Kidney tubule cell (primary cell): ENCODE data around the gene C2CD2.
"Not testable (repeated sequence)": the region's sequence is repeated elsewhere in the genome, so short reads cannot be mapped to it uniquely, and the experiment has no call there.

Experiments
- DNase-seq: peaks from one replicate; pipeline ENCODE4 v3.0.0-alpha.2; 2018; ENCODE audit warnings: low spot score

The C2CD2 gene

GRCh38 chr21:41953831-41954653 is at the start of gene C2CD2:
C2CD2 (minus strand) TSS chr21:41954018; CDS start chr21:41953648, 370 bp downstream.
- DNase-seq = peak; percentile 74

- DNase-seq = peak; percentile 61
Measured at GRCh38 chr21:42003051-42003461, 49.2 kb upstream of the C2CD2 start.

DNA sequence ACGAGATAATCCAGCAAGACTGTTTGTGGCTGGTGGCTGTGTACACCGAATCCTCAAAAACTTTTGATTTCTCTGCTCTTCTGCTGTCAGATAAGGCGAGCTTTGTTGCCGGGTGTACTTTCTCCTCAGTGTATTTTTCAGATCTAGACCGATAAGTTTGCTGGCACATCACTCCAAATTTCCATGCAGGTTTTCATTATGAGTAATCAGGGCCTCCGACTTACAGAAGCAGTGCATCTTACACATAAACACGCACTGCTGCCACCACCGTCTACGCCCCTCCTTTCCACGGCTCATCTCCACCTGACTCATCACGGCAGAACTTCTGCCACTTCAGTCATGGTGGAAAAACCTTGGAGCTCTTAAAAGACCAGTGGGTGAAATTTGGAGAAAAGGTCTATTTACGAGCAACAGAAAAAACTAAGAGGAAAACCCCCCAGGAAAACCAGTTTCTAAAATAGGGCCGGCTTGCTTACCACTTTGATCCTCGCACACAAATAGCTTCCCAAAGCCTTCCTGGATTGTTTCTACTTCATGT is 48.7 kb upstream of the C2CD2 start:
- DNase-seq = peak; percentile 61

DNA sequence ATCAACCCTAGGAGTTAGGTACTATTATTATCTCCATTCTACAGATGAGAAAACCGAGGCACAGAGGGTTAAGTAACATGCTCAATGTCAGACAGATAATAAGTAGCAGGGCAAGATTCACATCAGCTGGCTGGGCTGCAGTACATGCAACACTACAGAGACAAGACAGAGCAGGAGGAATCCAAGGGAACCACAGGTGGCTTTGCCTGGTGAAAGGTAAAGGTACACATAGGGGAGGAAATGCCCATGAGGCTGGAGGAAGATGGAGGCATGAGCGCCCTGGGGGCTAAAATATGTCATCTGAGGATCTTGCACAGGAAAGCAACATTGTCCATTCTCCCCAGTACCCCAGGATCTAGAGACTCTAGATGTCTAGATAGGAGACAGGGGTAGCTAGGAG is 48.0 kb upstream of the C2CD2 start:
- no peak for DNase-seq

GRCh38 chr21:42000908-42001307 is 47.1 kb upstream of the C2CD2 start:
- DNase-seq = no peak

GRCh38 chr21:41997657-41998056 is 43.8 kb upstream of the C2CD2 start:
- DNase-seq = no peak

DNA sequence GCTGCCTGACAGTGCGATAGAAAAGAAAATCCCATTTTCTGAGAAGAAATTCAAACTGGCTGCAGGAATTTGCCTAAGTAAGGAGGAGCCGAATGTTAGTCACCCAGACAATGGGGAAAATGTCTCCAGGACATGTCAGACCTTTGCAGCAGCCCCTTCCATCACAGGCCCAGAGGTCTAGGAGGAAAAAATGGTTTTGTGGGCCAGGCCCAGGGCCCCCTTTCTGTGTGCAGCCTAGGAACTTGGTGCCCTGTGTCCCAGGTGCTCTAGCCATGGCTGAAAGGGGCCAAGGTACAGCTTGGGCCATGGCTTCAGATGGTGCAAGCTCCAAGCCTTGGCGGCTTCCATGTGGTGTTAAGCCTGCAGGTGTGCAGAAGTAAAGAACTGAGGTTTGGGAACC is 41.8 kb upstream of the C2CD2 start:
- no peak for DNase-seq

GRCh38 chr21:41994613-41995012 is 40.8 kb upstream of the C2CD2 start:
- not testable (repeated sequence) for DNase-seq

- DNase-seq = no peak
Measured at GRCh38 chr21:41993744-41994143, 39.9 kb upstream of the C2CD2 start.

- no peak for DNase-seq
Measured at GRCh38 chr21:41992576-41992975, 38.8 kb upstream of the C2CD2 start.

GRCh38 chr21:41991659-41992058 is 37.8 kb upstream of the C2CD2 start:
- no peak for DNase-seq

GRCh38 chr21:41989698-41990097 is 35.9 kb upstream of the C2CD2 start:
- no peak for DNase-seq

DNA sequence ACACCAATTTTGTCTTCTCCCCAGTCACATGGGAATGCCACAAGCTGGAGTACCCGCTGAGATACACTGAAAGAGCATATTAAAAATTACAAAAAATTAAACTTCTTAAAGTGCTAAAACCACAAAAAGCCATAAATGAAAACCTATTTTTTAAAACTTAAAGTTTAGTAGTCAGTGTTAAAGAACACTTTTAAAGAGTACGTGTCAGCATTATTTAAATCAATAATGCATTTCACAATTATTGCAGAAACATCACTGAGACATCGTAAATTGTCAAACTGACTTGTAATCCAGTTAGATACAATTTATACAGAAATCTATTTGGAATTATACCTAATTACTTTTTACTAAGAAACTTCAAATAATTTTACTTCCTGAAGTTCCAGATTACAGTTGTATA is 33.5 kb upstream of the C2CD2 start:
- no peak for DNase-seq

DNA sequence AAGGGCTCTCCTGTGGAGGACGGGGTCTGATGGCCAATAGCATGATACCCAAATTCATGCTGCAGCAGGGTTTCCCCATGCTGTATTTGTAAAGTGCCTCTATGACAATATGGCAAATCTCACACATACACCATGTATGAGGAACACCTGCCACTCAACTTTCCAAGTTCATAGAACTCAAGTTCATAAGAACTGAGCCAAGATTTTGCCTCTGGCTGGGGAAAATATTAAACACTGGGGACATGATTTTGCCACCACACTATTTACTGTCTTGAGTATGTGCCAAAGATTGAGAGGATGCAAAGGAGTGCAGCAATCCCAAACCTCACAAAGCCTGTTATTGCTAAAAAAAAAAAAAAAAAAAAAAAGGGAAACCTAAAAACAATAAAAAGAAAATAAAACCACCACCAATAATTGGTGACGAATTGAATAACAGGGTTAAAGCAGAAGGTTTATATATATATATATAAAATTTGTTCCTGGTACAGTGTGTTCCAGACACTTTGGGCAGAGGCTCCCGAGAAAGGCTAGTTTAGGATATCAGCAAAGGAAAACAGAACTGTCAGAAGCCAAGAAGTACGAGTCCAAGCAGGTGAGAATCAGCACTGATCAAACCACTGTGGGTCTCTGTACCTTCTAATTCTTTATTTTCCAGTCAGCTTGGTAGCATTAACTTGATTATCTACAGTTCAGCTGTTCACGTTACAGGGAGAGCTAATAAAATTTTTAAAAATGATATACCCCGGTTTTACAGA is 32.0 kb upstream of the C2CD2 start:
- DNase-seq = no peak

- no peak for DNase-seq
Measured at GRCh38 chr21:41983229-41983628, 29.4 kb upstream of the C2CD2 start.

DNA sequence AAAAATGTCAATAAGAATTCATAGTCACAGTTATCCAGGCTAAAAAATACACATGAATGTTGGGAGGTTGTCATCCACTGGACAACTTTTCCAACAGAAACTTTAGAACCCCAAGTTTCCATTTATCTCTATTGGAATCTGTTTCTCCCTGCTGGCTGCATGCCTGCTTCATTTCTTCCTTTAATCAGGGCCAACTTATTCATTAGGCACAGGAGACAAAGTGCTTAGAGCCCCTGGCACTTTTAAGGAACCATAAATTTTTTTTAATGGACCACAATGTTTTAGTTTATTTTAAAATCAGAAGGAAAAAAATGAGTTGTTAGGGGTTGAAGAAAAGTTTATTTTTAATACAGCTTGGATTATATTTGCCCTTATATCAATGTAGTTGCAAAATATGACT is 26.7 kb upstream of the C2CD2 start:
- DNase-seq = no peak

DNA sequence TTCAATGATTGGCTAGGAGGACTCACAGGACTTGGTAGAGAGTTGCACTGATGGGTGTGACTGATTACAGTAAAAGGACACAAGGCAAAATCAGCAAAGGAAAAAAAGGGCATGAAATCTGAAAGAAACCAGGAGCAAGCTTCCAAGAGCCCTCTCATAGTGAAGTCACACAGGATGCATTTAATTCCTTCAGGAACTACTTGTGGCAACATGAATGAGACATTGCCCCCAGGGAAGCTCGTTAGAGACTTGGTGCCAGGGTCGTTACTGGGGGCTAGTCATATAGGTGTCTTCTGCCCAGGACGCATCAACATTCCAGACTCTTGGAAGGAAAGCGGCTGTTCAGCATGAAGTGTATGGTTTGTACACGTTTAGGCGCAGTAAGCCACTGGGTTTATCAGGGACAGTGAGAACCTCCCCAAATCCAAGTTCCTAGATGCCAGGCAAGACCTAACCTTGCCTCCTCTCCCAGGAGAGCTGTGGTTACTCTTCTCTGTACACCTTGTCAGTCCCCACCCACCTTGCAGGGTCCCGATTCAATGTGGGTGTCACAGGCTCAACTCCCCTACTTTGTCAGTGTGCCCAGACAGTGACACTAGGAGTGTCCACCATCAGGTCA is 26.0 kb upstream of the C2CD2 start:
- DNase-seq = no peak

GRCh38 chr21:41979335-41979734 is 25.5 kb upstream of the C2CD2 start:
- no peak for DNase-seq

DNA sequence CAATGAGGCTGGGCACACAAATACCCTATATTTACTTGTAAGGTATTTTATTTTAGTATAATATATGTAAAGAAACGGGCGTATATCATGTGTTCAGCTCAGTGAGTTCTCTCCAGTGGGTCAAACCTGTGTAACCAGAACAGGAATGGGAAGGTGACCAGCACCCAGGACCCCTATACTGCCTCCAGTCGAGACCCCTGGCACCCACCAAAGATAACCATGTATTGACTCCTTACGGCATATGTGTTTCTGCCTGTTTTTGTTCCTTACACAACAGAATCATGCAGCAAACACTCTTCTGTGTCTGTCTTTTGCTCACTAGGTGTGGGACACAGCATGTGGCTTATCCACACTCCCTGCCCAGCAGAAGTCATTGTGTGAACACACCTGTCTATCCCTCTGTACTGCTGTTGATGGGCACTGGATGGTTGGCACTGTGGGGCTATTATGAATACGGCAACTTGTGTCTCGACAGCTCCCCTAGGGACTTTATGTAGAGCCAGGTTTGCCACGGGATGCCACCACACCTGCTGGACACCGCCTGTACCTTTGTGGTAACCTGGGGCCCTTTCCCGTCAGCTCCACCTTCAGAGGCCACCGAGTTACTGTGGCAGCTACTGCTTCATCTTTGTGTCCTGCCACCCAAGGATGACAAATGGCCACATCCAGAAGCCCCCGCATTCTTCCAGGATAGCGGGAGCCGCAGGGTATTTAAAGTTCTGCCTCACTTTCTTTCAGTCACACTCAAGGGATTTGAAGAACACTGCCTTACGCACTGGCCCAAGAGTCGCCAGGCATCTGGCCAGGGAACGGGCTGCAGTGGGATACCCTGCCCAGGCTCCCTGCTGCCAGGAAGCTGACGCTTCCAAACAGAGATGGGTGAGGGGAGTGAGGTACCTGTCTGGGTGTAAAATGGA is 23.5 kb upstream of the C2CD2 start:
- DNase-seq = no peak

GRCh38 chr21:41976611-41977010 is 22.8 kb upstream of the C2CD2 start:
- DNase-seq = no peak
